SK-N-MC (cell line): ENCODE measurements around the gene GNG4.

Experiments used
- EZH2 ChIP-seq: fragments of 200-600 bp; sonication (generic); IDR thresholded peaks from one replicate; pipeline ENCODE4 v1.6.1; 2017; ENCODE audit warnings: antibody characterized with exemption
- POLR2AphosphoS5 ChIP-seq: IDR thresholded peaks from 2 replicates; pipeline ENCODE4 v1.6.1; 2012; ENCODE audit warnings: mild to moderate bottlenecking, low read depth, low read length, borderline replicate concordance

DNA sequence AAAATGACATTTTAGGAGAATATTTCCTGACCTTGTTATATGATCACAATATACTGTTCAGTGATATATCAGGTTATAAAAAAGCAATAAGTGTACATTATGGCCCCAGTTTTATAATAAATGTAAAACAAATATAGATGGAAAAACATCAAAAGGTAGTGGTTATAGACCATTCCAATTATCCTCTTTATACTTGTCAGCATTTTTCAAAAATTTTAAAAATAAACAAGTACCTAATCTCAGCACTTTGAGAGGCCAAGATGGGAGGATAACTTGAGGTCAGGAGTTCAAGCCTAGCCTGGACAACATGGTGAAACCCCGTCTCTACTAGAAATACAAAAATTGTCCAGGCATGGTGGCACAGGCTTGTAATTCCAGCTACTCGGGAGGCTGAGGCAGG lies 75.7 kb downstream of the GNG4 start:
- TF ChIP-seq EZH2 (no peak), POLR2AphosphoS5 (no peak)
